GM18520 (cell line): ENCODE measurements around the gene RAD9B.
A peak's percentile ranks its signal among the peaks of the same experiment; 100 is the strongest.
"Not testable (repeated sequence)": the region's sequence is repeated elsewhere in the genome, so short reads cannot be mapped to it uniquely, and the experiment has no call there.

ENCODE experiments used
- ATAC-seq: cut with Tn5 transposase; IDR thresholded peaks from one replicate; pipeline ENCODE4 v1.9.1; 2021; ENCODE audit not compliant: unreplicated experiment

The RAD9B gene

GRCh38 chr12:110520876-110521712 is 19.0 kb downstream of the RAD9B start:
- ATAC-seq: not testable (repeated sequence)

GRCh38 chr12:110528277-110528839 is 26.2 kb downstream of the RAD9B start:
- no peak for ATAC-seq

GRCh38 chr12:110530511-110530910 is 28.4 kb downstream of the RAD9B start:
- no peak for ATAC-seq

GRCh38 chr12:110531741-110532333 is 29.7 kb downstream of the RAD9B start:
- ATAC-seq: peak; percentile 83

- ATAC-seq: no peak
Measured at GRCh38 chr12:110532644-110533043, 30.5 kb downstream of the RAD9B start.

- no peak for ATAC-seq
Measured at GRCh38 chr12:110533607-110534006, 31.5 kb downstream of the RAD9B start.

- no peak for ATAC-seq
Measured at GRCh38 chr12:110534811-110535210, 32.7 kb downstream of the RAD9B start.

- no peak for ATAC-seq
Measured at GRCh38 chr12:110536834-110537604, 34.9 kb downstream of the RAD9B start.

- no peak for ATAC-seq
Measured at GRCh38 chr12:110537605-110538409, 35.7 kb downstream of the RAD9B start.

- no peak for ATAC-seq
Measured at GRCh38 chr12:110538869-110539622, 36.9 kb downstream of the RAD9B start.

GRCh38 chr12:110540048-110540447 is 37.9 kb downstream of the RAD9B start:
- no peak for ATAC-seq

- no peak for ATAC-seq
Measured at GRCh38 chr12:110543252-110543959, 41.3 kb downstream of the RAD9B start.

- no peak for ATAC-seq
Measured at GRCh38 chr12:110543965-110544364, 41.8 kb downstream of the RAD9B start.

- not testable (repeated sequence) for ATAC-seq
Measured at GRCh38 chr12:110545259-110545658, 43.1 kb downstream of the RAD9B start.

GRCh38 chr12:110545812-110546211 is 43.7 kb downstream of the RAD9B start:
- no peak for ATAC-seq

- ATAC-seq: no peak
Measured at GRCh38 chr12:110546339-110546738, 44.2 kb downstream of the RAD9B start.

GRCh38 chr12:110547090-110547489 is 45.0 kb downstream of the RAD9B start:
- ATAC-seq: no peak

- no peak for ATAC-seq
Measured at GRCh38 chr12:110548678-110549077, 46.5 kb downstream of the RAD9B start.

- no peak for ATAC-seq
Measured at GRCh38 chr12:110549716-110550115, 47.6 kb downstream of the RAD9B start.
